HUDEP-2 (cell line): ENCODE results near the gene UMODL1.
A peak's percentile ranks its signal among the peaks of the same experiment; 100 is the strongest.

ENCODE experiments used
- DNase-seq, 76 experiments: peaks; one replicate each; lab custom pipeline; 2025; ENCODE audit not compliant: unreplicated experiment in 76 of 76; lab: John Stamatoyannopoulos, UW

The UMODL1 gene

DNA sequence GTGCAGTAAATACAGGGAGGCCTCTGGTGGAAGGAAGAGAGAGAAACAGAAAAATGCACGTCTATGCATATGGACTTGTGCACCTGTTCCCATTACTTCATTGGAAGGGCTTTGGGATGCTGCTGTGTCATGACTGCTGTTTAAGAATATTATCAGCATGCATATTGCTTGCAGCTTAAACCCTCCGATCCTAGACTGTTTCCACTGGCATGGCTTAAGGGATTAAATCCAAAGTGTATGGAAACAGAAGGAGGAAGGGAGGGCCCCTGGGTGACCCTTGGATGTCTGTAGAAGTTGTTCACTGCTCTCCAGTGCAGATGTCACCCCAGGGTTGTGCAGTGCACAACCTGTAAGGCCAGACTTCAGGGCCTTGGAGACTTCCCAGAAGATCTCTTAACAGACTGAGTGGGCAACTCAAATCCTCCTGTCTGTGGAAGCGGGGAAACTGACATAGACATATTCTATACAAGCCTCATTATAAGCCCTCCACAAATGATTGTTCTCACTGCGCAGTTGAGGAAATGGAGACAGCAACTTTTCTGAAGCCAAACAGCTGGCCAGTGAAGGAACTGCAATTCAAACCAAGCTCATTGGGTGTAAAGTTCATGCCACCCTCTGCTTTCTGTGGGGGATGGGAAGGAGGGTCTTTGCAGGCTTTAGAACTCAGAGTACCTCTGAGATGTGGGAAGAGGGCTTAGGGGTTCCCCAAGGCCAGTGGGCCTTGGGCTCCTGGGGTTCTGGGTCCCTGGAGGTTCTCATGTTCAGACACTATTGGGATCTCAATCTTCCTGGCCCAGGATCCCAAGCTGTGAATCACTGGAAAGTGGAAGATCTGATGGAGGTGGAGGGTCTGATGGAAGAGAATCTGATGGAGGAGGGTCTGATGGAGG is 73.8 kb downstream of the UMODL1 start:
- DNase-seq: no peak

DNA sequence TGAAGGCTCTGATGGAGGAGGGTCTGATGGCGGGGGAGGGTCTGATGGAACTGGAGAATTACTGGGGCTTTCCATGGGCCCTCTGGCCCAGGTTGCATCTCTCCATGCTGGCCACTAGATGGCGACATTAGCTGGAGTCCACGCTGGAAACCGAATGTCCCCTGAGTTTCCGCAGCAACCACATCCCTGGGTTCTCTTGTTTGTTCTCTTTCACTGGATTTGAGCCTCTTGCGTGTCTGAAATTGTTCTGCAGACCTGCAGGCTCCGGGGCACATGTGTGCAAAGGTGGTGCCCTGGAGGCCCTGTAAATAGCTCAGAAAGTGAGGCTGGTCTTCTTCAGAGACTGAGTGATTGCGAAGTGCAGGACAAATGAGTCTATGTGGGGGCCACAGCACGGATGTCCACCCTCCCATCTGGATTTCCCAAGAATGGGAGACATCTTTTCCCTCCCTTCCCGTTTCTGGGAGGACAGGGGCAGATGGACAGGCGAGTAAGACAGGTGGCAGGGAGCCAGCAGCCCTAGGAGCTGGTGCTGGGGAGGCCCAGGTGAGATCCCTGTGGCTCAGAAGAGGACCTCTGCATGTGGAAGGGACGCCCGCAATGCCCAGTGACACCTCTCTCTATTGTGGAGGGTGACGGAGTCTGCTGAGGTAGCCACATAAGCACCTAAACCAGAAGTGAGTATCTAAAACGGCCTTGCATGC is 74.6 kb downstream of the UMODL1 start:
- DNase-seq: peak in 37 of 76 experiments; percentile 7 to 61 (median 26)

DNA sequence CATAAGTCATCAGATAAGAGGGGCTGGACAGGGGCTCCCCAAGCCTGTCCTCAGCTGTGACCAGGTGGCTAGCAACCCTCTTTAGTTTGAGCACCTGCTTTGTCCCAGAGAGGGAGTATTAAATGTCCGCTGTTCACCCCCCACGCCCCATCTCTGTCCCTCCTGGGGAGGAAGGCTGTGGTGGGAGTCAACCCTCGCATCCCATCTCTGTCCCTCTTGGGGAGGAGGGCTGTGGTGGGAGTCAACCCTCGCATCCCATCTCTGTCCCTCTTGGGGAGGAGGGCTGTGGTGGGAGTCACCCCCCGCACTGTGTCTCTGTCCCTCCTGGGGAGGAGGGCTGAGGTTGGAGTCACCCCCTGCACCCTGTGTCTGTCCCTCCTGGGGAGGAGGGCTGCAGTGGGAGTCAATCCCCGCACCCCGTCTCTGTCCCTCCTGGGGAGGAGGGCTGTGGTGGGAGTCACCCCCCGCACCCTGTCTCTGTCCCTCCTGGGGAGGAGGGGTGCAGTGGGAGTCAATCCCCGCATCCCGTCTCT is 75.2 kb downstream of the UMODL1 start:
- DNase-seq: no peak

DNA sequence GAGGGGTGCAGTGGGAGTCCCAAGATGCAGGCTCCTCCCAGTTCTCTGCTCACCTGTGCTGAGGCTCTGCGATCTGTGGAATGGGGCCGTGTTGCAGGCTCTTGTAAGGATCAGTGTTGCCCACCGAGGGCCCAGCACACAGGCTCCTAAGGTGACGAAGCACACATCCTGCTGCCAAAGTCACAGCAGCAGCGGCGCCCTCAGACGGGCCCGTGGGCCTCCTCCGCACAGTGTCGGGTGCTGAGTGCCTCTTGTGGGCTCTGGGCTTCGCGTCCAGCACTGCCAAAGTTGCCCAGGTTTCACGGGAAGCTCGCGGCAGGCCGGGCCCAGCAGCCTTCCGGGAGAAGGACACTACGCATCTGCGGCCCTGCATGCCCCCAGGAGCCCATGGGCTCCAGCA is 75.7 kb downstream of the UMODL1 start:
- no peak for DNase-seq

DNA sequence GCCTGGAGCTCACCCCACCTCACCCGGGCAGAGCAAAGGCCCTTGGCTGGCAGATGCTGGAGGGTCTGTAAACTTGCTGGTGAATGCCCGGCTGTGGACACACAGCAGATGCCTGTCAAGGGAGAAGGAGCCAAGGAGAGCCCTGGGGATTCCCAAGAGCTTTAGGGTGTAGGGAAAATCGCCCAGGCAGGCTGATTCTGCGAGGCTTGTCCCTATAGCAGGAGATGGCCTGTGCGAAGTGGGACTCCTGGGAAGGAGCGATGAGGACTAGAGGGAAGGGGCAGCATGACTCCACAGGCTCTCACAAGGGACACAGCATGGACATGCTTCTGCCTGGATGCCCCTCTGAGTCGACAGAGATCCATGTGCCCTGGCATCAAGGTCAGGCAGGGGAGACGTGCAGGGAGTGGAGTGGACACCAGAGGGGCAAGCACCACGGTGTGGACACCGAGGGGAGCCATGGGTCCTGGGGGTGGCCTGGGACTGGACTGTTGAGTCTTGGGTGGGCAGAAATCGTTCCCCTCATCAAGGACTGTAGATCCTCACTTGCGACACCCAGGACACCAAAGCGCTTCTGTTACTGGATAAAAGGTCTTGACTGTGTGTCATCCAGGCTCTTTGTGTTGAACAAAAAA is 76.4 kb downstream of the UMODL1 start:
- DNase-seq: no peak

DNA sequence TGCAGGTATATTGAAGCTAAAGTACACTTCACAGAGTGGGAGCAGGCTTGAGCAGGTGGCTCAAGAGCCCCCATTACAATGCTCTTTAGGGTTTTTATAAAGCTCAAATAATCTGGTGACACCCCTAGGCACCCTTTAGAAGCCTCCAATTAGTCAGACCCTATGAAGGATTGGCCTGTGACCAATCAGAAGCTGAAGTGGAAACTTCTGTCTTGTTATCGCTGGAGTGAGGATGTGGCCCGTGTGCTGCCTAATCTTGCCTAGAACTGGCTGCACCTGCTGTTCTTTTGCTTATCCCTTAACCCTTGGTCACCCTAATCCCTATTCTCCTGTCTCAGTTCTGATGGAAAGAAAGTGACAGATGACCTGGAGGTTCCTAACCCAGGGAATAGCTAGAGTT is 77.0 kb downstream of the UMODL1 start:
- peak in 6 of 76 experiments; percentile 12 to 31 (median 22) for DNase-seq

DNA sequence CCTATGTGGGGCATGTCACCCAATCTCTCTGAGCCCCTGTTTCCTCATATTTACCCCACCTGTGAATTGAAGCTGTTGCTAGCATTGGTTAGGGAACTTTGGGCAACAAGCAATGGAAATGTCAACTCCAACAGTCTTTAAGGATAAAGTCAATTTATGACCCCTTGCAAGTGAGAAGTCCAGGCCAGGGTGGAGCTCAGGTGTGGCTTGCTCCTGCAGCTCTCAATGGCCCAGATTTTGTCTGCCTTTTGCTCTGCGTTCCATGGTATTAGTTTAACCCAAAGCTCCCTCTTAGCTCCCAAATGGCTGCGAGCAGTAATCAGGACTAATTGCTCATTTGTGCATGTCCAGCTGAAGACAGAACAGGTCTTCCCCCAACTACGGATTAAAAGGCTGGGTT is 77.5 kb downstream of the UMODL1 start:
- DNase-seq: no peak

DNA sequence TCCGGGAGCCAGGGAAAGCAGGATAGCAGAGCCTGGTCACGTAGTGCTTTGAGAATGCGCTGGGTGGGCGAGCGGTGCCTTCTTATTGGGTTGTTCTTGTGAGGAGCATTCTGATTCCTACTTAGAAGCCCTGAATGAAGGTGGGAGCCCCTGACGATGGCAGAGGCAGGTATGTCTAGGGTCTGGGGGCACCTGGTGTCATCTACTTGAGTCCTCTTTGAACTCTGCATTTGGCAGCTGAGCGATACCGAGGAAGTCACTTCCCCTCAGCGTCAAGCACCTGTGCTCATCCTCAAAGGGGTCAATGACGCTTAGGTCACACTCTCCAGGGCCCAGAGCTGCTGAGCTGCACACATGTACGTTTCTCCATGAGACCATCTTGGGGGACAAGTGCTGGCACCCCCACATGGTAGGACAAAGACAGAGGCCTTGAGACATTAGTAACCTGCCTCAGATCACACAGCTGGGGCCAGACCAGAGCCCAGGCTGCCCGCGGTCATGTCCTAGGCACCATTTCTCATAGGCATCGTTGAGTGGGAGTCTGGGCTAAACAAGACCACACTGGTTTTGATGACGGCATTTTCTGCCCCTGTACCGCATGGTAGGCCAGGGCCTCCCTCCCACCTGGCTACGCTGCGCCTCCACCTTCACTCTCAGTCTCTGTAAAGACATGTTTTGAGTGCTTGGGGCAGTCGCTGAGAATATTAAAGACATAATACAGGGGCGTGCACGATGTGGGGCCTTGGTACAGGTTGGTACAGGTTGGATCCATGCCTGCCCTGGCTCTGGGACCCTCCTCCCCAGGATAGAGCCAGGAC is 78.7 kb downstream of the UMODL1 start:
- no peak for DNase-seq

DNA sequence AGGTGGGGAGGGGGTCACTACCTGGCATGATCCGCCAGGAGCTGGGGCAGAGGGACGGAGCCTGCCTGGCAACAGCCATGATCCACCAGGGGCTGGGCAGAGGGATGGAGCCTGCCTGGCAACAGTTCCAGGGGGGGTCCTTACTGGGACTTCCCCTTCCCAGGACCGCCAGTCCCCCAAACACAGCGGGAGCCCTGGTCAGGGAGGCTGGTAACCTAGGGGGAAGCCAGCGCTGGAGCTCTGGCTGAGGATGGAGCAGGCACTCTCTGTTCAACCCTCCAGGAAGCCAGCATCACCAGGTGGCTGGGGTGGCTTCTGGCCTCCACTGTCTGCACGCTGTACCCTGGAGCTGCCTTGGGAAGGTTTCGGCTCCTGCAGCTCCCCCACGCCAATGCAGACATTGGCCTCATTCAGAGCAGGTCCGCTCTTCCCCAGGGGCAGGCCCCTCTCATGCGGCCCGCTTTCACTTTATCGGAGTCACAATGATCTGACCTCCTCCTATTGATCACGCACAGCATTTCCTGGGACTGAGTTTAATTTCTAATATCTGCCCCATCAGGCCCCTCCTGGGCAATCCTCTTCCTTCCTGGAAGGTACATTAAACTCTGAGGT is 79.5 kb downstream of the UMODL1 start:
- no peak for DNase-seq

DNA sequence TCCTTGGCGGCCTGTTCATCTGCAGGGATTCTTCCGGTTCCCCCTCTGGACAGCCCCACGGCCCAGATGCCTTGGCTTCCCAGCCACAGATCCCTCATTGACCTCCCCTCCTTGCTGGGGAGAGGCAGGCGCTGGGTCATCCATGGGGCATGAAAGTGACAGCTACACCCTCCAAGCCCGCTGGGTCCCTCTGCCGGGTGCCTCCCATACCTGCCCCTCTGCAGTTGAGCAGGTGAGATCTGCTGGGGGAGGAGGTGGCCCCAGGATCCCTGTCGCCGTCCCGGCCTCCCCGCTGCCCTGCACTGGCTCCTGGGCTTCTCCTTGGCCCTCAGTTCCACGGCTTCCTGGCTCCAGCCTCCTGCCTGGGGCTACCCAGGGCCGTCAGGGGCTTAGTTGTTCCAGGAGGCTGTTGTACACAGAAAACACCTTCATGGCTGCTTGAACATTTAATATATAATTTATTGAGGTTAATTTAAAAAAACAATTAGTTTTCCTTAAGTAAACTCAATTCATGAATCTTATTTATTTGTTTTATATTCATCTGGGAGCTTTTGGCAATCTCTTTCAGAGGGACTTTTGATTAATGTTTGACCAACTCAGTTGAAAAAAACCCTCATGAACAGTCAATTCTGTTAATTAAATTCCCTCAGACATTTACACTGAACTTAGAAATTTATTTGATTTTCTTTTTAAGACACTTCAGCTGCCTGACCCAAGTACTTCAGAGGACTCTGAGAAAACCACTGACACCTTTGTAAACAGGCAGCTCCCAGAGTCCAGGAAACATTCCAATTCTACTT is 80.2 kb downstream of the UMODL1 start:
- DNase-seq: no peak

DNA sequence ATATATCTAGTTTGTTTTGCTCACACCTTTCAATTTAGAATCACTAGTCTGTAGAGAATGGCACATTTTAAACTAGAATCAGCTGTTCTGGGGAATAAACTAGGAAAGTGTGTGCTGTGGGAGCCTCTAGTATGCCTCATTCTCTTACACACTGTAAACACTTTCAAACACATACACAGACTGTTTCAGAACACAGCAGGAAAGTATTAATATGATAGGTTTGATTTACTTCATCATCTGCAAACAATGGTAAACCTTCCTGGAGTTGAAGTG is 80.8 kb downstream of the UMODL1 start:
- DNase-seq: no peak

DNA sequence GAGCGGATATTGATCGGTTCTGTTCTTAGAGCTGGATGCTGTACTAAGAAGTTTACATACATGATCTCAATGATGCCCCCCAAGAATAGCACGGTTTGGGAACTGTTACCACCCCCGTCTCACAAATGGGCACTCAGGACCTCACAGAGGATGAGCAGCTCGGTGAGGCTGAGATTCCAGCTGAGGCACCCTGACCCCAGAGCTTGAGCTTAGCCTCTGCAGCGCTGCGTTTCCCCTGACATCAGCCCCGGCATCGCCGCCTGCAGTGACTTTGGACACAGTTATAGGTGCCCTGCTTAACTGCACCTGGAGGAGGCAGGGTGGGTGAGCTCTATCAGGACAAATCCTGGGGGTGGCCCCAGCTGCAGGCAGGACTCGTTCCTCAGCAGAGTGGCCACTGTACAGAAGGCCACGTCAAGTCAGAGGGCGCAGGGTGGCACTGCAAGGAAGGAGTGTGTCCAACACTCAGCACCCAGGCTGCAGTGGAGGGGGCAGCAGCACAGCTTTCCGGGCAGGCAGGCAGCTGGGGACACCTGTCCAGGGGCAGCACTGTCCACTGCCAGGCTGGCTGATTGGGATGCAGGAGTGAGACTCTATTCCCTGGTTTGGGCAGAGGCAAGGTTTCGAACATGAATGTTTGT is 82.0 kb downstream of the UMODL1 start:
- no peak for DNase-seq

DNA sequence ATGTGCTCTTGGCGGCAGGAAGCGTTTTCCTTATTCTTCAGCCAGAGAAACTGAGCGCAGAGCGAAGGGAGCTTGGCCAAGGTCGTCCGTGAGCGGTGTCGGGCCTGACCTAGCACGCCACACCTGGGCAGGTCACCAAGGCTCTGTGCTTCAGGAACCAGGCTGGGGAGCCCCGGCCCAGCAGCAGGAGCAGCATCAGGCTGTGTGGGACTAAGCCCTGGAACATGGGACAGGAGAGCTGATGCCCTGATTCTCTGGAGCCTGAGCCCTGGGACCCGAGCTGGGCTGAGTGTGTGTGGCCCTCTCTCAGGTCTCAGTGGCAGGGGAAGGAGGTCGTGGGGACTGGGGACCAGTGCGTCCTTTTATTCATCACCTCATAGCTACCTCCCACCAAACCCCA is 82.6 kb downstream of the UMODL1 start:
- no peak for DNase-seq

DNA sequence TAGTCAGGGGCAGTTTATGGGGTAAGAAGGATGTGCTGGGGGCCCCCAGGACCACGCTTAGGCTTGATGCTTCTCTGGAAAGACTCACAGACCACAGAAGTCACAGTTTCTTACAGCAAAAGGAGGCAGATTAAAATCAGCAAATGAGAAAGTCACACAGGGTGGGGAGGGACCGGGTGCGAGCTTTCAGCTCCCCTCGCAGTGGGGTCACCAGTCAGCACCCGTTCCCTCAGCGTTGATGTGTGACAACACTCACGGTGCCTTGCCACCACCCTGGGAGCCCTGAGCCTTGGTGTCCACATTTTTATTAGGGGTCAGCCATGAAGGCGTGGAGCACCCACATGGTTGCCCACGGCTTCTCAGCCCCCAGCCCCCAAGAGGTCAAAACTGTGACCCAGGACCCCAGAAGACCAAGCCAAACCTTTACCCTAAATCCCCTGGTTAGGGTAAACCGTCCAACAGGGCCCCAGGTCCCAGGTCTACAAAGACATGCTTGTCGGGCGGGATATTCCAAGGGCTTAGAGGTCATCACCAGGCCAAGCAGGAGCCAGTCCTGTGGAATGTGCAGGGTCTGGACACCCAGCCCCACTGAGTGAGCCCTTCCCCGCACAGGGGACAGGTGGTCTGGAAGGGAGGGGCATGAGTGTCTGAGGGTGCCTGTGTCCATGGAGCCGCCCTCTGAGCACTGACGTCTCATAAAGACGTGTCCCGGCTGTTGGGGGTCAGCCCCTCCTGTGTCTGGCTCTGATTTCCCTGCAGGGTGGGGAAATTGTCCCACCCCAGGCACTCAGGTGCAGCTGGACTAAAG is 83.3 kb downstream of the UMODL1 start:
- DNase-seq: no peak

DNA sequence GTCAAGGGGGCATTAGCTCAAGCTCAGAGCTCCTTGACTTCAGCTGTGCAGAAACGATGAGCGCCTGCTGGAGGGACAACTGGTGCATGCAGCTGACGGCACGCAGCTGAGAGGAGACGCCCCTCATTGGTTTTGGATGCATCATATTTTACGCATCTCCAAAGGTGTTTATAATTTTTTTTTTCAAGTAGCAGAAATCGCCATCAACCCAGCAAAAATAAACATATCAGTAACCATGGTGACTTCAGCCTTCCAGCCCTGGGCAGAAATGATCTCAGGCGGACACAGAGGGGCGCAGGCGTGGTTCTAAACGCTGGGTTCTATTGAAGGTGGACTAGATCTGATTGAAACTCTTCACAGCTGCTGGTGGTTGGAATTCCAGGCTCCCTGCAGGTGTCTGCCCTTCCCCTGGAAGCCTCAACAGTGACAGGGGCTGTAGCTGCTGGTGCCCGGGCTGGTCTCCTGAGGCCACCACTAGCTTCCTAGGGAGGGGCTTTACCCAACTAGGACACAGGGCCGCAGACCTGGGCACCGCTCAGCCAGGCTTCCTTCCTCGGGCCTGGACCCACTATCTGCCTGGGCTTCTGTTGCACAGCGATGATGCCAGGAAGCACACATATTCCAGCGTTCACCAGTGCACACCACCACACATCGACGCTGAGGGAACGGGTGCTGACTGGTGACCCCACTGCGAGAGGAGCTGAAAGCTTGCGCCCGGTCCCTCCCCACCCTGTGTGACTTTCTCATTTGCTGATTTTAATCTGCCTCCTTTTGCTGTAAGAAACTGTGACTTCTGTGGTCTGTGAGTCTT is 84.1 kb downstream of the UMODL1 start:
- DNase-seq: no peak

DNA sequence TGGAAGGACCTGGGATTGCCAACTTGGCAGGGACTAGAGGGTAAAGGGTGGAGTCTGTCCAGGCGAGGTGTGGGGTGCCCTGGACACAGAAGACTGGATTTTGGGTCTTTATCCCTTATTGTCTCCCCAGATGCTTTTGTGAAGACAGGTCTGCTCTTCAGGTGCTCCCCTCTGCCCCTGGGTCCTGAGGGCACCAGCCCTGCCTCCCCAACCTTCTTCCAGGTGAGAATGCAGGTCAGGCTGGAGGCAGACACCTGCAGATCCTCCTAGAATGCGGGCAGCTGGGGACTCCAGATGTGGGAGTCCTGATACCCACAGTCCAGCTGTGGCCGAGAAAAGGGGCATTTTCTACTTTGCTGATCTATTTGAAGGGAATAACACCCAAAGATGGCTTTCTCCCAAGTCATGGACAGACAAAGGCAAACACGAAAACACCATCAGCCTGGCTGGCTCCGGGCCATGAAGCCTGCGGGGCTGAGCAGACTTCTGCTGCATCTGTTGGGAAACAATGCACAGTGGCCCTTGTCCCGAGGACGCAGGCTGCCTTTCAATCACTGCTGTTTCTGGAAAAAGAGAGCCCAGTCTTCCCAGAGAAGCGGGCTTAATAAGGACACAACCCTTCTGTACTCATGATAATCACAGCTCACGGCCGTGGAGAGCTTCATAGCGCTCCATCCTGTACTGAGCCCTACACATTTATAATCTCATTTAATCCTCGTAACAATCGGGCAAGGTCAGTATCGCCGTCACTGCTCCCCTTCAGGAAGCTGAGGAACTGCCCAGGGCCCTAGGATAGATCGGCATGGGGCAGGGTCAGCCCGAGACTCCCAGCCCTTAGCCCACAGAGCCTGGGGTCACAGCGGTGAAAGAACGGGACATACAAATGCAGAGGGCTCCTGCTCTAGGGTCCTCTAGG is 85.8 kb downstream of the UMODL1 start:
- no peak for DNase-seq
